ENCODE measurements around the gene SENP5.
A peak's percentile ranks its signal among the peaks of the same experiment; 100 is the strongest.

Gene SENP5

GRCh38 chr3:196967412-196968232, 99.9 kb downstream of the SENP5 start:
- no peak for DNase-seq (ENCODE audit: low read depth in 2 of 2, low spot score in 1 of 2)

- DNase-seq (ENCODE audit: low read depth in 2 of 2, low spot score in 1 of 2), result no peak
Observed at GRCh38 chr3:196968233-196969133, 100.8 kb downstream of the SENP5 start, which contains the start of gene PIGZ. PIGZ (minus strand) TSS chr3:196968833; CDS start chr3:196952031, 16,802 bp downstream.

GRCh38 chr3:196969134-196969659, 101.5 kb downstream of the SENP5 start:
- DNase-seq (ENCODE audit: low read depth in 2 of 2, low spot score in 1 of 2), result peak in 1 of 2 donors; percentile 9

- DNase-seq (ENCODE audit: low read depth in 2 of 2, low spot score in 1 of 2), result peak; percentile 10 to 33
Observed at GRCh38 chr3:196969660-196970546, 102.2 kb downstream of the SENP5 start.

- DNase-seq (ENCODE audit: low read depth in 2 of 2, low spot score in 1 of 2), result no peak
Observed at GRCh38 chr3:196970547-196971093, 102.9 kb downstream of the SENP5 start.

GRCh38 chr3:196971094-196971698, 103.5 kb downstream of the SENP5 start:
- DNase-seq (ENCODE audit: low read depth in 2 of 2, low spot score in 1 of 2), result no peak

GRCh38 chr3:196974661-196975060, 106.9 kb downstream of the SENP5 start:
- DNase-seq (ENCODE audit: low read depth in 2 of 2, low spot score in 1 of 2), result no peak

GRCh38 chr3:196975349-196975748, 107.6 kb downstream of the SENP5 start:
- DNase-seq (ENCODE audit: low read depth in 2 of 2, low spot score in 1 of 2), result no peak

GRCh38 chr3:196976941-196977340, 109.2 kb downstream of the SENP5 start:
- no peak for DNase-seq (ENCODE audit: low read depth in 2 of 2, low spot score in 1 of 2)

GRCh38 chr3:196979545-196979944, 111.8 kb downstream of the SENP5 start:
- no peak for DNase-seq (ENCODE audit: low read depth in 2 of 2, low spot score in 1 of 2)

GRCh38 chr3:196981657-196982056, 113.9 kb downstream of the SENP5 start:
- DNase-seq (ENCODE audit: low read depth in 2 of 2, low spot score in 1 of 2), result no peak

GRCh38 chr3:196983186-196983585, 115.5 kb downstream of the SENP5 start:
- DNase-seq (ENCODE audit: low read depth in 2 of 2, low spot score in 1 of 2), result no peak
